Parathyroid adenoma (tissue), 2 donors: Measurements from ENCODE around the gene LSAMP.

Source experiments
- H2AFZ ChIP-seq: fragments of 300-600 bp; sonication (generic); one replicate; pipeline ENCODE4 v1.7.0; 2017; ENCODE audit warnings: antibody characterized with exemption, mild to moderate bottlenecking
- H3K27ac ChIP-seq: fragments of 300-600 bp; sonication (generic); one replicate; pipeline ENCODE4 v1.7.0; 2017
- H3K27me3 ChIP-seq: fragments of 300-600 bp; sonication (generic); one replicate; pipeline ENCODE4 v1.7.0; 2017; ENCODE audit warnings: low read length; ENCODE audit not compliant: control insufficient read depth, insufficient read depth
- H3K36me3 ChIP-seq: fragments of 300-600 bp; sonication (generic); one replicate; pipeline ENCODE4 v1.7.0; 2017; ENCODE audit warnings: low read length; ENCODE audit not compliant: control insufficient read depth, insufficient read depth
- H3K4me1 ChIP-seq: fragments of 300-600 bp; sonication (generic); one replicate; pipeline ENCODE4 v1.7.0; 2017; ENCODE audit warnings: control low read depth
- H3K4me2 ChIP-seq: fragments of 300-600 bp; sonication (generic); one replicate; pipeline ENCODE4 v1.7.0; 2017; ENCODE audit warnings: low read length
- H3K4me3 ChIP-seq: fragments of 300-600 bp; sonication (generic); one replicate; pipeline ENCODE4 v1.7.0; 2017; ENCODE audit warnings: low read depth, low read length
- H3K79me2 ChIP-seq: fragments of 300-600 bp; sonication (generic); one replicate; pipeline ENCODE4 v1.7.0; 2017; ENCODE audit warnings: control low read depth
- H3K9ac ChIP-seq: fragments of 300-600 bp; sonication (generic); one replicate; pipeline ENCODE4 v1.7.0; 2017; ENCODE audit warnings: mild to moderate bottlenecking
- H3K9me3 ChIP-seq: fragments of 300-600 bp; sonication (generic); one replicate; pipeline ENCODE4 v1.7.0; 2017; ENCODE audit warnings: low read length; ENCODE audit not compliant: control insufficient read depth
- CTCF ChIP-seq: fragments of 300-600 bp; sonication (generic); IDR thresholded peaks from one replicate; pipeline ENCODE4 v1.7.0; 2017; ENCODE audit warnings: antibody characterized with exemption, mild to moderate bottlenecking
- donor health status: primary hyperparathyroidism.

Gene LSAMP

GRCh38 chr3:116002235-116002634 lies 443.1 kb downstream of the LSAMP start:
- Histone ChIP-seq H3K4me1 (no peaks in the 10 kb centered on the region), H3K27me3 (no peaks in the 10 kb centered on the region), H3K79me2 (no peaks in the 10 kb centered on the region), H3K9ac (no peak overlapping the region), H3K4me3 (no peak overlapping the region), H3K9me3 (no peaks in the 10 kb centered on the region), H3K4me2 (no peak overlapping the region), H2AFZ (no peak overlapping the region), H3K36me3 (no peaks in the 10 kb centered on the region), H3K27ac (no peak overlapping the region)
- no peak for TF ChIP-seq CTCF

GRCh38 chr3:116001151-116001621 lies 444.1 kb downstream of the LSAMP start:
- Histone ChIP-seq H3K4me1 (no peaks in the 10 kb centered on the region), H3K36me3 (no peaks in the 10 kb centered on the region), H2AFZ (no peak overlapping the region), H3K79me2 (no peaks in the 10 kb centered on the region), H3K9ac (no peak overlapping the region), H3K27ac (no peak overlapping the region), H3K4me2 (no peak overlapping the region), H3K9me3 (no peaks in the 10 kb centered on the region), H3K4me3 (no peak overlapping the region), H3K27me3 (no peaks in the 10 kb centered on the region)
- TF ChIP-seq CTCF: no peak

- Histone ChIP-seq H3K4me2 (no peak overlapping the region), H3K9ac (no peak overlapping the region), H3K36me3 (no peaks in the 10 kb centered on the region), H3K4me1 (no peaks in the 10 kb centered on the region), H3K27ac (no peak overlapping the region), H3K27me3 (no peaks in the 10 kb centered on the region), H3K79me2 (no peaks in the 10 kb centered on the region), H2AFZ (no peak overlapping the region), H3K4me3 (no peak overlapping the region), H3K9me3 (no peaks in the 10 kb centered on the region)
- no peak for TF ChIP-seq CTCF
Measured at GRCh38 chr3:116000311-116000710, 445.0 kb downstream of the LSAMP start.

- Histone ChIP-seq H2AFZ (no peak overlapping the region), H3K4me2 (no peak overlapping the region), H3K9ac (no peak overlapping the region), H3K4me3 (no peak overlapping the region), H3K9me3 (no peaks in the 10 kb centered on the region), H3K36me3 (no peaks in the 10 kb centered on the region), H3K27ac (no peak overlapping the region), H3K4me1 (no peaks in the 10 kb centered on the region), H3K79me2 (no peaks in the 10 kb centered on the region), H3K27me3 (no peaks in the 10 kb centered on the region)
- TF ChIP-seq CTCF: no peak
Measured at GRCh38 chr3:115999613-116000012, 445.7 kb downstream of the LSAMP start.

- H3K9me3 ChIP-seq: no peaks in the 10 kb centered on the region
- no peaks in the 10 kb centered on the region for H3K79me2 ChIP-seq
- no peak overlapping the region for H3K27ac ChIP-seq
- no peak overlapping the region for H3K9ac ChIP-seq
- H3K36me3 ChIP-seq: no peaks in the 10 kb centered on the region
- no peak overlapping the region for H3K4me3 ChIP-seq
- no peaks in the 10 kb centered on the region for H3K27me3 ChIP-seq
- H2AFZ ChIP-seq: no peak overlapping the region
- H3K4me1 ChIP-seq: no peaks in the 10 kb centered on the region
- TF ChIP-seq CTCF: no peak
- H3K4me2 ChIP-seq: no peak overlapping the region
Measured at GRCh38 chr3:115999001-115999585, 446.2 kb downstream of the LSAMP start.
